SK-N-MC (cell line): ENCODE results near the gene SPATA31C1.

Source experiments
- EZH2 ChIP-seq: fragments of 200-600 bp; sonication (generic); IDR thresholded peaks from one replicate; pipeline ENCODE4 v1.6.1; 2017; ENCODE audit warnings: antibody characterized with exemption
- FOXP2 ChIP-seq: optimal IDR thresholded peaks from 2 replicates; pipeline ENCODE3; 2011; ENCODE audit warnings: mild to moderate bottlenecking, moderate library complexity; ENCODE audit not compliant: insufficient read depth; ENCODE audit errors: extremely low read length, control extremely low read depth
- POLR2AphosphoS5 ChIP-seq: IDR thresholded peaks from 2 replicates; pipeline ENCODE4 v1.6.1; 2012; ENCODE audit warnings: mild to moderate bottlenecking, low read depth, low read length, borderline replicate concordance

GRCh38 chr9:87968155-87968554, 50.4 kb downstream of the SPATA31C1 start:
- TF ChIP-seq POLR2AphosphoS5 (no peak), EZH2 (no peak), FOXP2 (no peak)
